NCI-H82 treated with DMSO at 0.1 percent for 48 hours (cell line): ENCODE data around the gene CSMD2.

Experiments
- DNase-seq: peaks from one replicate; lab custom pipeline; 2025; ENCODE audit not compliant: unreplicated experiment; lab: John Stamatoyannopoulos, UW

CSMD2 gene

GRCh38 chr1:33697816-33698215, 467.2 kb downstream of the CSMD2 start:
- no peak for DNase-seq

DNA sequence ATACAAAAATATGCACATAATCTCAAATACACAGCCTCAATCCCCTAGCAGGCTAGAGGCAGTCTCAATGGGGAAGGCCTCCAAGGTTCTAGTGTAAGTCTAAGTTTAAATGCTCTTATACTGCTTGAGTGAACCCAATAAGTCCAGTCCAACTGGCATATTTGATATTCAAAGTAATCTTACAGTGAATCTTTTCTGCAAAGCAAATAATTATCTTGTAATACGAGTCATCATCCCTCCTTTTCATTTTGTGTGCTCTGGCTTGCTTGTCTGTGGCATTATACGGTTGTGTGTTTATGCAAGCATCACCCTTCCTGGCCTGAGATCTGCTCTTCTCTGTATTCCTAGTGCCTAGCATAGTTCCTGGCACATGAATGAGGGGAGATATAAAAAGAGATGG, 468.1 kb downstream of the CSMD2 start:
- no peak for DNase-seq

DNA sequence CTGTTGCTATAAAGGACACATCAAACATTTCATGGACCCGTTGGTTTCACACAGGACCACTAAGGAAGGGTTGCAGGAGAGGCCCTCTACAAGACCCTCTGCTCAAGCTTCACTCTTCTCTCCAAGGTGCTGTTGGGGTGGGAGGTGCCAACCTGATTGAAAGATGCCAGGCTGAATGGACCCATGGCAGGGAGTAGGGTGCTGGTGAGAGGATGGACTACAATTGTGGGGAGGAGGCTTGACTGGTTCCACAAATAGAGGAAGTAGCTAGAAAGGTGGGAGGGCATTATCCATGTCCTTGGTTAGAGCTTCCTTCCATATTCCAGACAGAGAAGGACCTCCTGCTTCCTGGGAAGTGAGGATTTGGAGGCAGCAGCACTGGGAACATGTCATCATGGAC, 468.7 kb downstream of the CSMD2 start:
- no peak for DNase-seq

DNA sequence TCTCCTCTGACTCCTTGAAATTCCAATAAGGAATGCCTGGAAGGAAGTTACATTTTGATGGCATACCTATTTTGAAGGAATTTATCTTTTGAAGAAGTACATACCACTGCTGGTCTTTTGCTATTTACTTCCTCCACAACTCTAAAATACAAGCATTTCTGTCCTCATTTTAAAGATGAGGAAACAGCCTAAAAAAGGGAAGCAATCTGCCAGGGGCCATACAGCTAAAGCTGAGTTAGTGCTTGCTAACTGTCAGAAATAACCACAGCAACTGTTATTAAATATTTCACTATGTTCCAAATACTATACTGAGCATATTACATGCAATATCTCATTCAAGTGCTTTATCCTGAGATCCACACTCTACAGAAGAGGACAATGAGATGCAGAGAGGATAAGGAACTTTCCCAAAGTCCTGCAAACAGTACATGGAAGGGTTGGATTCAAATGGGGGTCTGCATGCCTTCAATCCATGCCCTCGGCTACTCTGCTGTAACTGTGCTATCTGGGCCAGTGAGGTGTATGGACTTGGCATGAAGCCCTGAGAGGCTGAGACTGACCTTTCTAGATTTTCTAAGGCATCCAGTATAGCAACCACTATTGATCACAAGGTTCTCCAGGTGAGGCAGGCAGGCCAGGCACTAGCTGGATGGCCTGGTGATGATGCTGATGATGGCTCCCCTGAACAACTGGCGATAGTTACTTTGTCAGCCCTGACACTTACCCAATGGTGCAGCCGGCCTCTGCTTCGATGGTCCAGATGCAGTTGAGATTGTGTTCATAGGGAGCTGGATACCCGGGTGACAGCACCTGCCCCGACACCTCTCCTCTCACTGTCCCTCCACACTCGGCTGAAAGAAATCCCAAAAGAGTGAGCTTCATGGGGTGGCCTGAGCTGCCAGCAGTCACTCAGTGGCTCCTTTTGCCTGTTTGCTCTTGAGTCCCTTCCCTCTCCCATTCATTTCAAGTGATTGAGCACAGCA, 472.5 kb downstream of the CSMD2 start:
- DNase-seq, result no peak

GRCh38 chr1:33687000-33687399, 478.0 kb downstream of the CSMD2 start:
- no peak for DNase-seq

GRCh38 chr1:33686551-33686950, 478.5 kb downstream of the CSMD2 start:
- no peak for DNase-seq

GRCh38 chr1:33685256-33685655, 479.8 kb downstream of the CSMD2 start:
- DNase-seq, result no peak

- DNase-seq, result no peak
These were observed 480.4 kb downstream of the CSMD2 start for GRCh38 chr1:33684396-33685179.

DNA sequence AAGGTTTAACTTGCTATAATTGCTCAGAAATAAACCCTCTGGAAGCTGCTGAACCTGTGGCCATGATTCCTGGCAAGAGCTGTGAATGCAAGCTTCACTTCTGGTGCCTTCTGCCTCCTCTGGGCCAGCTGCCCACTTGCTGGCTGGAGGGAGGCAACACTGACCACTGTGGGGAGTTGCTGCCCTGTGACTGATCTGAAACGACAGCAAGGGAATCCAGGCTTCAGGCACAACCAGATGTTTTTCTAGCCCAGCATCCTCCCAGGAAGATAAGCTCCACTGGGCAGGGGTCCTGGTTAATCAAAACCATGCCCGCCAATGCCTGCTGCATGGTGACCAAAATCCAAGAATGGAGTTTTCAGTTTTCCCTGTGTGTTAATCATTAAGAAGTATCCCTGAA, 481.1 kb downstream of the CSMD2 start:
- DNase-seq, result no peak

GRCh38 chr1:33682371-33682770, 482.7 kb downstream of the CSMD2 start:
- DNase-seq, result no peak

GRCh38 chr1:33680281-33680840, 484.7 kb downstream of the CSMD2 start:
- DNase-seq, result no peak

- no peak for DNase-seq
These were observed 494.5 kb downstream of the CSMD2 start for GRCh38 chr1:33670567-33670966.

- DNase-seq, result no peak
These were observed 496.3 kb downstream of the CSMD2 start for GRCh38 chr1:33668695-33669094.

- DNase-seq, result no peak
These were observed 497.4 kb downstream of the CSMD2 start for GRCh38 chr1:33667386-33668282.

- DNase-seq, result no peak
These were observed 498.4 kb downstream of the CSMD2 start for GRCh38 chr1:33666616-33667015.

DNA sequence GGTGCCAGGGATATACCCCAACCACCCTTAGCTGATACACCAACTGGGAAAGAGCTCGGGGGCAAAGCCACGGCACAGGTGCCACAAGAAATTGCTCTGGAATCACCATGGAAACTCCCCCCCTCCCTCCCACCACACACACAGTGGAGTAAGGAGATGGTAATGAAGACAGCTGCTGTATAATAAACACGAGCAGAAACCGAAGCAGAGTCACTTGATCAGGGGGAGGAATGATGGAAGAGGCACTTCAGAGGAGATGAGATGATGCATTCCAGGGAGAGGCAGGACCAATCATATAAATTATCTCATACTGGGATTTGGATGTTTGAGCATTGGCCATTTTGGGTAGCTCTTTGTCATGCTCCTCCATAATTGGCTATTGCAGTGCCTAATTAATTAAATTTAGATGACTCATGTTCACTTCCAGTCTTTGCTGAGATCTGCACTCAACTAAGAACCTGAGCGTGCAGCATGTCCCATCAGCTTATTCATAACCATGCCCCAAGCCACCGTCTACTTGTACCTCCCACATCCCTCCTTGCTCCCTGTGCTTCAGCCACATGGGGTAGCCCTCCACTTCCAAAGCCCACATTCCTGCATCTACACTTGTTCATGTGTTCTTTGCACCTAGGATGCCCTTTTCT, 503.1 kb downstream of the CSMD2 start:
- DNase-seq, result no peak

- DNase-seq, result no peak
These were observed 504.1 kb downstream of the CSMD2 start for GRCh38 chr1:33660956-33661355.

DNA sequence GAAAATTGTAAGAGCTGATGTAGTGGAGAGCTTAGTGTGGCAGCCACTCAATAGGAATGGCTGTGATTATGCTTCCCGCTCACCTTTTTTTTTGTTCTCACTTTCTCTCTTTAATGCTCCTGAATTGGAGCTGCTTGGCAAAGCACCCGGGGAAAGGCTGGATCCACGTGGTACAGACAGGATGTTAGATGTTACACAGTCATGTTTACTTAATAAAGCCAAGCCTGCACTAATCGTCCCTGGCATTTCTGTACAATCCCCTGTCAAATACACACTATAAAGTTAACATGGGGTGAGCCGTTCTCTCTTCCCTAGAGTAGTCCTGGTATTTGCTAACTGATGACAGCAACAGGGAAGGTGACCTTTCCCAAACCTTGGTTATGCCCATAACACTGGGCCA, 504.8 kb downstream of the CSMD2 start:
- no peak for DNase-seq

DNA sequence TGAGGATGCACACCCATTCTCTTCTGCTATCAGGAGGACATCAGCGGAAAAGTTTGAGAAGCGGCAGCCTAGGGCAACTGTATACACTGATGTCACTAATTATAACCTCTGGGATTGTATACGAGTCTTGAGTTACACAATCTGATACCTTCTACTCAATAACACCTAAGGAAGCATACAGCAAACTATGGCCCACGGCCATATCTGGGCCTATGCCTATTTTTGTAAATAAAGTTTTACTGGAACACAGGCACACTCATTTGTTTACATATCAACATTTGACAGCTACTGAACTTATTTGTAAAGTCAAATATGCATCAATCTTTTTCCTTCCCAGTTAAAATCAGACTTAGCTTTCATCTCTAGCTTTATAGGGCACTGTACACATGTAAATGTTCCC, 505.4 kb downstream of the CSMD2 start:
- no peak for DNase-seq

DNA sequence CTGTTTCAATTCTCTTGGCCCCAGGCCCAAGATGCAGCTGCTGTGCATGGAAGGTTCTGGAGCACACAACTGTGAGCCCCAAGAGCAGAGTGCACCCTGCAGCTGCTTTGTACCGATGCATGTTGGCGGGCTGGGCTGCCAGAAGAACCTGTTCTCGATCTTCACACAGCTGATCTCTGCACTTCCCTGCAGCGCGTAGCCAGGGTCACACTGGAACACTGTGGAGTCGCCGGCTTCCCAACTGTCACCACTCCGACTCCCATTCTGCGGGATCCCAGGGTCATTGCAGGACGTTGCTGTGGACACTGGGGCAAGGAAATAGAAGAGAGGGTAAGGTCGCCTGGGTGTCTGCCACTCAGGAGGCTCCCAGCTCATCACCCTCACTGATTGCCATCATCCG, 507.2 kb downstream of the CSMD2 start:
- no peak for DNase-seq
